Measurements from ENCODE around the gene ZNF638.

The ZNF638 gene

DNA sequence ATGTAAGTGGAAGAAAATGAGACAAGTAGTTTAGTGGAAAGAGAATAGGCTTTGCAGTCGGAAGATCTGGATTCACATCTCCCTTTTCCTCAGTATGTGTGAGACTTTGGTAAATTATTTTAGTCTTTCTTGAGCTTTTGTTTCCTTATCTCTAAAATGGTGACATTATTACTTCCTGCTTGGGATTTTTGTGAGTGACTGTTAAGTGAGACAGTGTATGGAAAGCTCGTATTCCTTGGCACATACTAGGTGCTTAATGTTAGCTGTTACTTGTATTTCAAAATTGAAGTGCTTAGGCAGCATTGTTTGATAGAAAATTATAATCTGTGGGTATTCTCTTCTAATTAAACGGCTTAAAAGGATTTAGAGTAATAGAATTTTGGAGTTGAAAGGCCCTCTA, 2.0 kb downstream of the ZNF638 start:
- no peak for DNase-seq

- DNase-seq, result no peak
Observed at GRCh38 chr2:71336384-71336783, 4.8 kb downstream of the ZNF638 start.

- DNase-seq, result no peak
Observed at GRCh38 chr2:71336802-71337201, 5.2 kb downstream of the ZNF638 start.

DNA sequence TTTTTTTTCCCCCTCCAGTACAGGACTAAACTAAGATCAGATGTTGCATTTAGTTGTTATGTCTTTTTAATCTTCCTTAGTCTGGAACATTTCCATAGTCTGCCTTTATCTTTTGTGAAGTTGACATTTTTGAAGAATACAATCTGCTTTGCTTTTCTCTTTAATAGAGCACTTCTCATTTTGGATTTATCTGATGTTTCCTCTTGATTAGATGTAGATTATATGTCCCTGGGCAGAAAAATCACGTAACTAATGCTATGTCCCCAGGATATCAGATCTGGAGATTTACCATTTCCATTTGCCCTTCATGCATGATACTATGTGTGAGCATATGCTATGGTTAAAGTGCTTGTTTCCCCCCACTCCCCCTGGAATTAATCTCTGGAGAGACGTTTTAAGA, 6.2 kb downstream of the ZNF638 start:
- no peak for DNase-seq

DNA sequence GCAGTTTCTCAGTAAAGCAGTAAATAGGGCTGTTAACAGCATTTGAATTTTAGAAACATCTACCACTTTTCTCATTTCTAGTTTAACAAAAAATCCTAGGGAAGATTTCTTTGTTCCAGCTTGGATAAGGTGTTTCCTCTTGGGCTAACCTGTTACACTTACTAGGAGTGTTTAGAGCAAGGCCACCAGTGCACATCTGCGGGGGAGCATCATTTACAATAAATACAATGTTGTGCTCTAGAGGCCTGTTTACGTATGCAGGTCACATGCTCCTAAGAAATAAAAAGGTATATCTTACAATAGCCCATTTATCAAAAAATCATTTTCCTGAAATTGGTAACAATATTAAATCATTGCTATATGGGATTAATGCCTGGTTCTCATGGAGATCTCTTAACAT, 8.1 kb downstream of the ZNF638 start:
- no peak for DNase-seq

DNA sequence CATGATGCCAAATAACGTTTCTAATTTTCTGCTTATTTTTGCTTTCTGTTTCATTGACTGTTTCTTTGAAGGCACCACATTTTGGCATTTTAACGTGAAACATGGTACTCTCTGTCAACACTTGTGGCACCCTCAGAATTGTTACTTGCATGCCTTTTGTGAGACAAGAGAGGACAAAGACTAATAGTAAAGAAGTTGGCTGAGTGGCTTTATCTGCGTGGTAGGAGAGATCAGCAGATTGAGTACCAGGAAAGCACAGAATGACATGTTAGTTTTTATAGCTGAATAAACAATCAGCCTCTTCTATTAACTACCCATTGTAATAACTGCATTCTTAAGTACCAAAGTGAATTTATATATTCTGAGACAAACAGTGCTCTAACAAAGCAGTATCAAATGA, 8.6 kb downstream of the ZNF638 start:
- no peak for DNase-seq

DNA sequence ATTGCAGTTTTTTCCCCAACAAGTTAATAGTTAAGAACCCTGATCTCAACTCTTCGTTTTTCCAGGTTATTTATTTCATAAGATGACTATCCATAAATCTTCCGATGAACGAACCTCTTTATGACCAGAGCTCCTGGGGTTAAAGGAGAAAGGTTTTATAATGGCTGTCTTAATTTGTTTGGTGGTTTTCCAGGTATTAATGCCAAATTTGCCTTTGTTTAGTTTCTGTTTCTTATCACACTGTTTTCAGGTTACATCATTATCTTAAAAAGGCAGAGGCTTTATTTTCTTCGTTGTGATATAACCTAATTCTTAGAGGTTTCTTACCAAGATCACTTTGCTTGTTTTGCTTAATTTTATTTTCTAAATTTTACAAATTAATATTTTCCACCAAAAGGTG, 10.1 kb downstream of the ZNF638 start:
- no peak for DNase-seq

GRCh38 chr2:71346065-71346464, 14.5 kb downstream of the ZNF638 start:
- no peak for DNase-seq

GRCh38 chr2:71347517-71347916, 15.9 kb downstream of the ZNF638 start:
- no peak for DNase-seq

GRCh38 chr2:71348302-71348701, 16.7 kb downstream of the ZNF638 start:
- DNase-seq, result no peak

DNA sequence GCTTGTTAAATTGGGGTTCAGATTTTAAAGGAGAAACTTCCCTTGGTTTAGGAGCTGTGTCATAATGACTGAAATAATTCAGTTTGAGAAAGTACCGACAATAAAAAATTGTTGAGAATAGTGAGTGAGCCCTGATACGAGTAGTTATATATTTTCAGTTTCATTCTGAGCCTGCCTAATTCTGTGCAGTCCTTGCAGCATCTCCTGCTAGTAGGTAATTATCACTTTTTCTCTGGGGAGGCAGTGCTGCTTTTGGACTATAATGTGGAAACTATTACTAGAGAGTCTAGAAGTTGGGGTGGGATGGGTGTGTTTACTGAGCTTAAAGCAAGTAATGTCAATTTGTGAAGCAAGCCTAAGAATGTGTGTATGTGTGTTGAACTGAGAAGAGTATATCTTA, 21.7 kb downstream of the ZNF638 start:
- no peak for DNase-seq

DNA sequence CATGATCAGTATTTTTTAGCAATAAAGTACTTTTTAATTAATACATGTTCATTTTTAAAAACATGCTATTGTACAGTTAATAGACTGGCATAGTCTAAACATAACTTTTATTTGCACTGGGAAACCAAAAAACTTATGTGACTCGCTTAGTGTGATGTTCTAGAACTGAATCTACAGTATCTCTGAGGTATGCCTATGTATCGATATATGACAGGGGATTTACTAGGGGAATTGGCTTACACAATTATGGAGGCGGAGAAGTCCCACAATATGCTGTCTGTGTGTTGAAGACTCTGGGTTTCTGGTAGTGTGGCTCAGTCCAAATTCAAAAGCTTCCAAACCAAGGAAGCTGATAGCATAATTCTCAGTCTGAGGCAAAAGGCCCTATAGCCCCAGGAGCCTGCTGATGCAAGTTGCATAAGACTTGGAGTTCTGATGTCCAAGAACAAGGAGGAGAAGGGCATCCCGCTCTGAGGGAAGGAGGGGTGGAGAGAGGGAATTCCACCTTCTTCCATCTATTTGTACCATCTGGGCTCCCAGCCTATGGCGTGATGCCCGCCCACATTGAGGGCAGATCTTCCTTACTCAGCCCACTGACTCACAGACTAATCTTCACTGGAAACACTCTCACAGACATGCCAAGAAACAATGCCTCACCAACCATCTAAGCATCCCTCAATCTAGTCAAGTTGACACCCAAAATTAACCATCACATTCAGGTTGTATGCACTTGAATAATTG, 27.5 kb downstream of the ZNF638 start:
- no peak for DNase-seq

GRCh38 chr2:71360434-71360975, 28.9 kb downstream of the ZNF638 start:
- no peak for DNase-seq

DNA sequence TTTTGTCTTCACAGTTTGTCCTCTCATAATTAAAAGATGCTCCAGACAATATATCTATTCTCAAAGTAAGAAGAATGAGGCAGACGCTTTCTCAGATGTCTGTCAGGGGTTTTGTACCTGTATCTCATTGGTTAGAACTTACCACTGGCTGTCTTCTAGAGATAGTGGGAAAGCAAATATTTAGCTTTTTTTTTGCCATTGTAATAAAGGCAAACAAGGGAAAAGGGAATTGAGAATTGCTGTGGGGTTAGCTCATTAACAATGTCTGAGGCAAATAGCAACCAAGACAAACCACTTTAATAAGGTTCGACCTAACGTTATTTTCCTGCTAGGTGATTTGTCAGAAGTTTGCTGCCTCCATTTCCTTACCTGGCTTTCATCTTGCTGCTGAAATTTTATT, 30.0 kb downstream of the ZNF638 start:
- no peak for DNase-seq

DNA sequence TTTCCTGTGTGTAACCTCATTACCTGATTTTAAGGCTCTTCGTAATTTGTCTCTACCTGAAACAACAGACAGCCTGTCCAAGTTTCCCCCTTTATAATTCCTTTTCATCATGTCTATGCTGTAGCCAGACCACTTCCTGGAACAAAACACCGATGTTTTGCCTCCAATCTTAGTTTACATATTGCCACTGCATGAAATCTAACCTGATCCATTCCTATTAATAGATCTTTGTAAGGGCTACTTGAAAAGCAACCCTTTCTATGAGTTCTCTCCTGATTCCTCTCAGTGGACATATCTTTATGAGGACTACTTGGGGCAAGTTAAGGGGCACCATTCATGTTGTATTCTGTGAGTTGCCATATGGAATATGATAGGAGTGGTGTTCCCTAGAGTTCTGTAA, 30.9 kb downstream of the ZNF638 start:
- DNase-seq, result no peak

- DNase-seq, result no peak
Observed at GRCh38 chr2:71370015-71370414, 38.4 kb downstream of the ZNF638 start.

- no peak for DNase-seq
Observed at GRCh38 chr2:71372042-71372441, 40.5 kb downstream of the ZNF638 start.

GRCh38 chr2:71379086-71379485, 47.5 kb downstream of the ZNF638 start:
- no peak for DNase-seq

DNA sequence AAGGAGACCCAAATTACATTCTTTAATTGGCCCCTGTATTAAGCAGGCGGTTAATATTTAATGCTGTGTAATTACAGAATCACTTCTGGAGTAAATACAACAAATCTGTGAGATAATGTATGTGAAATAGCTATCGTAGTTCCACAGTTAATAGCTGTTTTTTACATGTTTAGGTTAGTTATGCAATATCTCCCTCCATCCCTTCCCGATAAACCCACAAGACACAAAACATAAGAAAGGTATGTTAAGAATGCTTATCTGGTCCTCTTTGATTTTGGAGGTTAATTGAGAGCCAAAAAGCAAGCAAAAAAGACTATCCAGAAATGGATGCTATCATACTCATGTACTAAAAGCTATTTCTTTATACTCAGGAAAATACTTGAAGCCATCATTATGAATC, 49.1 kb downstream of the ZNF638 start:
- no peak for DNase-seq

GRCh38 chr2:71385012-71385411, 53.4 kb downstream of the ZNF638 start:
- no peak for DNase-seq

- no peak for DNase-seq
Observed at GRCh38 chr2:71388214-71388613, 56.6 kb downstream of the ZNF638 start.

GRCh38 chr2:71389384-71390072, 57.9 kb downstream of the ZNF638 start:
- DNase-seq, result no peak

DNA sequence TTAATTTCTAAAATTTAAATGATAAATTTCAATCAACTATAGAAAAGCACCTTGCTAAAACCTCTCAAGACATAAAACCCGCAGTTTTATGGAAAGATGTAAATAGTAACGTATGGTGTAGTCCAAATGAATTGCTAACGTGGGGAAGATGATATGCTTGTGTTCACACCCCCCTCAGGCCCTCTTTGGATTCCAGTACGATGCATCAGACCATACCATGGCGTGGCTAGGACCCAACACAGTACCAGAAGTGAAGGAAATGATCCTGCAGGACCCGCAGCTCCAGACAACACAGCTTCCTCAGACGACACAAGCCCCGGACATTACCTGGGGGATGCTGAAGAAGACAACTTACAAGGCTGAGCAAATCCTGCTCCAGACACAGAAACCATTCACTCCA, 61.6 kb downstream of the ZNF638 start:
- no peak for DNase-seq

- no peak for DNase-seq
Observed at GRCh38 chr2:71395471-71395870, 63.9 kb downstream of the ZNF638 start.

DNA sequence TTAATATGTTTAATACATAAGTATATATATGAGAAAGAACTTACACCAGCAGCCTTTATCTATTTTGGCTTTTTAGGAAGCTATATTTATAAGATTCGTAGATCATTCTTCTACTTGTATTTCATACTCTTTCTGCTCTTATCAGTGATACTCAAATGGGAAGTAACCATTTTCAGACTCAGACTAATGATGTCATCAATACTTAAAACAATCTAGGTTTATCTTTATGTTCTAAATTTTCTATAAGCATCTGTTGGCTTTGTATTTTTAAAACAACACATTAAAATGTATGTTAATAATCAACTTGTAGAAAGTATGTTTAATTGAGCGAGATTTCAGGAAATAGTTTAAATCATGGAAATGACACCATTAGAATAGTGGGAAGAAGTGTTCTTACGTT, 70.8 kb downstream of the ZNF638 start:
- no peak for DNase-seq

Measured in DMS53 (cell line).